Ectodermal cell (in vitro differentiated cells): ENCODE measurements around the gene MFRP. TPM values are rescaled to one million over a fixed set of nuclear protein-coding genes. Genes with fewer than 3 reads are reported as not detected.
"Not testable (repeated sequence)": the region's sequence is repeated elsewhere in the genome, so short reads cannot be mapped to it uniquely, and the experiment has no call there.

Experiments used
- H3K27ac ChIP-seq: 2 replicates; pipeline ENCODE4 v1.7.0; 2013; ENCODE audit warnings: mild to moderate bottlenecking, low read depth, low read length; ENCODE audit not compliant: insufficient read depth, poor library complexity, severe bottlenecking
- H3K27me3 ChIP-seq: 2 replicates; pipeline ENCODE4 v1.7.0; 2013; ENCODE audit warnings: mild to moderate bottlenecking, low read length; ENCODE audit not compliant: insufficient read depth, control insufficient read depth, poor library complexity, severe bottlenecking
- H3K36me3 ChIP-seq: one replicate; pipeline ENCODE4 v1.7.0; 2013; ENCODE audit warnings: low read length; ENCODE audit not compliant: control insufficient read depth, insufficient read depth
- H3K4me1 ChIP-seq: one replicate; pipeline ENCODE4 v1.7.0; 2013; ENCODE audit warnings: low read length; ENCODE audit not compliant: control insufficient read depth, insufficient read depth
- H3K4me3 ChIP-seq: 2 replicates; pipeline ENCODE4 v1.7.0; 2013; ENCODE audit warnings: low read depth, low read length, control low read depth; ENCODE audit not compliant: insufficient read depth
- H3K9me3 ChIP-seq: 2 replicates; pipeline ENCODE4 v1.7.0; 2013; ENCODE audit warnings: mild to moderate bottlenecking, low read length, moderate library complexity; ENCODE audit not compliant: control insufficient read depth
- WGBS, 2 experiments: methylation state at CpG; one replicate each; pipeline ENCODE4 v1.1.7; 2013; ENCODE audit warnings: missing lambda C conversion rate in 2 of 2; 5-methylcytosine and 5-hydroxymethylcytosine counted together
- polyA plus RNA-seq, 4 experiments: library from polyadenylated mRNA; stranded (reverse); fragments of 50-300 nt; gene quantifications; one replicate each; pipeline ENCODE4 v1.2.3, GENCODE V29; 2013

The MFRP gene
- polyA plus RNA-seq (2013, experiment 1 of 4): not detected
- 0.05 TPM for polyA plus RNA-seq (2013, experiment 2 of 4)
- not detected for polyA plus RNA-seq (2013, experiment 3 of 4)
- not detected for polyA plus RNA-seq (2013, experiment 4 of 4)

DNA sequence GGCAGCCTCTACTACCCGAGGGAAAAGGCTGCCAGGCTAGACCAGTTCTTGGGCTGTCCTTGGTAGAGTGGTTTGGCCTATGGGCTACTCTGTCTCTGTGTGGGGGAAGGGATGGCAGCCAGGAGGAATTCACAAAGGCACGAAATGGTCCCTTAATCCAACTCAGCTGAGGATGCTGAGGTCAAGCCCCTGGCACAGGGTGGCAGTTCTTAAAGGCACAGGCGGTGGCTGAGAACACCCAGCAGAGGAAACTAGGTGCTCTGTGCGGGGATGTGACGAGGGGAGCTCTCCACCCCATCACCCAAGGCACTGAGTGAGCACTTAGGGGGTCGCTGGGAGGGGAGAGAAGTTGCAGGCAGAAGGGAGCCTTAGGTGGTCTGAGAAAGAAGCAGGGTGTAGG, at the start of gene MFRP:
Gene MFRP, minus strand, starts transcription at position 101 of the 400 bp plus-strand sequence. CDS start 192 bp downstream, outside the sequence.
- Histone ChIP-seq H3K27ac (no peak within 1 kb of the TSS), H3K4me1 (peaks cover 8% of the 10 kb centered on the region), H3K9me3 (no peaks in the 10 kb centered on the region), H3K36me3 (no peaks in the 10 kb centered on the region), H3K4me3 (no peak within 1 kb of the TSS), H3K27me3 (peaks cover 10% of the 10 kb centered on the region)
- 76 to 78% methylated on average over 6 of the region's 6 CpGs for WGBS, 2 experiments

- WGBS, 2 experiments: 92 to 95% methylated on average over 7 of the region's 7 CpGs
- Histone ChIP-seq H3K9me3 (no peaks in the 10 kb centered on the region), H3K36me3 (no peaks in the 10 kb centered on the region), H3K4me3 (no peak overlapping the region), H3K27ac (no peak overlapping the region), H3K4me1 (no peaks in the 10 kb centered on the region), H3K27me3 (no peaks in the 10 kb centered on the region)
Measured at GRCh38 chr11:119391275-119391674, 44.8 kb upstream of the MFRP start.

DNA sequence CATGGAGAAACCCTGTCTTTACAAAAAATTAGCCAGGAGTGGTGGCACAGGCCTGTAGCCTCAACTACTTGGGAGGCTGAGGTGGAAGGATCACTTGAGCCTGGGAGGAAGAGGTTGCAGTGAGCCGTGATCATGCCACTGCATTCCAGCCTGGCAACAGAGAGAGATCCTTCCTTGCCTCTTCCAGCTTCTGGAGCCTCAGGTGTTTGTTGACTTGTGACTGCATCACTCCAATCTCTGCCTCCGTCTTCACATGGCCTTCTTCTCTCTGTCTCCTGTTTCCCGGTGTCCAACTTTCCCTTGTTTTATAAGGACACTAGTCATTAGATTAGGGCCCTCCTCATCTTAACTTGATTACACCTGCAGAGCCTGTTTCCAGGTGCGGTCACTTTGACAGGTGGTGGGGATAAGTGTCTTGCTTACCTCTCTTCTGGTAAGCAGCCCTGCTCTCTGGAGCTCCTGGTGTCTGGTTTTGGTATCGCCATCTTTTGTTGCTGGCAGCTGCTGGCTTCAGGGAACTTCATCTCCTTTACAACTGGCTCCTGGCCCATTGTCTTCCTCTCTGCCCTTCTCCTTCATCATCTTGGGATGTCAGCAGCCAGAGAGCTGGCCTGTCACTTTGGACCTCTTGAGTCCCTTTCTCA, 43.2 kb upstream of the MFRP start:
- Histone ChIP-seq H3K27me3 (no peaks in the 10 kb centered on the region), H3K4me1 (no peaks in the 10 kb centered on the region), H3K36me3 (no peaks in the 10 kb centered on the region), H3K9me3 (no peaks in the 10 kb centered on the region), H3K4me3 (no peak overlapping the region), H3K27ac (no peak overlapping the region)
- 72 to 79% methylated on average over 5 of the region's 5 CpGs for WGBS, 2 experiments

DNA sequence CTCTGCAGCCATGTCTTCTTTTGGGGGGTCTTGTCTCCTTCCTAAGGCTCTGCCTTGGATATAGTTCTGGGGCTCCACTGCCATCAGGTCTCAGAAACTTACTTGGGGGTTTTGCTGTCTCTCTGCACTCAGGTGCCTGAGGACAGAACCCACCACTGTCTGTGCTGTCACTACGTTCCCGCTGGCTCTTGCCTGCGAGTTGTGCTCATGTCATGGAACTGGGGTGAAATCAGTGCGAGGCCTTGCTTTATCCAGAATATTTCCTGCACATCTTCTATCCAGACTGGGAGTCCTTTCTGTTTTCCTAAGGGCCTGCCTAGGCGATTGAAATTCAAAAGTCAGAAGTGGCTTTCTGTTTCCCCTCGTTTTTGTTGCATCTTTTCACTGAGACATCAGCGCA, 41.6 kb upstream of the MFRP start:
- H3K4me3 ChIP-seq: no peak overlapping the region
- no peaks in the 10 kb centered on the region for H3K36me3 ChIP-seq
- H3K4me1 ChIP-seq: no peaks in the 10 kb centered on the region
- no peaks in the 10 kb centered on the region for H3K27me3 ChIP-seq
- no peak overlapping the region for H3K27ac ChIP-seq
- H3K9me3 ChIP-seq: no peaks in the 10 kb centered on the region
- WGBS, 2 experiments: 86 to 91% methylated on average over 7 of the region's 7 CpGs

DNA sequence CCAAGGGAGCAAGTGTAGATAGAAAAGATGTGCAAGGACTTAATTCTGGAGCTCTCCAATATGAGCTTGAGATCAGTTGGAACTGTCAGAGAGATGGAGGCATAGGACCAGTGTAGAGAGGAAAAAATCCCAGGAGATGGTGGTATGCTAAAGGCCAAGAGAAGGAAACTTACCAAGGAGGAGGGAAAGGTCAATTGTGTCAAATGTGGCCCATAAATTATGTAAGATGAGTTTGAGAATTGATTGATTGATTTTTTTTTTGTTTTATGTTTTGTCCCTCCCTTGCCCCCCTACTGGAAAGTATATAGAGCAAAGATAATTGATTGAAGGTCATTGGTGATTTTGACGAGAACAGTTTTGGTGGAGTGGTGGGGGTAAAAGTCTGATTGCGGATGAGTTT, 37.8 kb upstream of the MFRP start:
- no peaks in the 10 kb centered on the region for H3K9me3 ChIP-seq
- H3K27ac ChIP-seq: no peak overlapping the region
- peaks cover 9% of the 10 kb centered on the region for H3K4me1 ChIP-seq
- H3K4me3 ChIP-seq: no peak overlapping the region
- WGBS, 2 experiments: 86 to 92% methylated on average over 2 of the region's 2 CpGs
- H3K27me3 ChIP-seq: peaks cover 5% of the 10 kb centered on the region
- H3K36me3 ChIP-seq: no peaks in the 10 kb centered on the region

DNA sequence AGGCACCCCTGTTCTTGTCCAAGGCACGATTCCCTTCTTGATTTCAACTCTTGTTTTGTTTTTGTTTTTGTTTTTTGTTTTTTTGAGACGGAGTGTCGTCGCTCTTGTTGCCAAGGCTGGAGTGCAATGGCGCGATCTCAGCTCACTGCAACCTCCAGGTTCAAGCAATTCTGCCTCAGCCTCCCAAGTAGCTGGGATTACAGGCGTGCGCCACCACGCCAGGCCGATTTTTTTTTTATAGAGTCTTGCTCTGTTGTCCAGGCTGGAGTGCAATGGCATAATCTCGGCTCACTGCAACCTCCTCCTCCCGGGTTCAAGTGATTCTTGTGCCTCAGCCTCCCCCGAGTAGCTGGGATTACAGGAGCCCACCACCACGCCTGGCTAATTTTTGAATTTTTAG, 36.0 kb upstream of the MFRP start:
- not testable (repeated sequence) for H3K27me3 ChIP-seq, H3K36me3 ChIP-seq, H3K9me3 ChIP-seq, H3K4me3 ChIP-seq, H3K27ac ChIP-seq
- WGBS, 2 experiments: 90 to 91% methylated on average over 14 of the region's 14 CpGs
- H3K4me1 ChIP-seq: peaks cover 27% of the 10 kb centered on the region

- H3K27me3 ChIP-seq: peaks cover 5% of the 10 kb centered on the region
- H3K9me3 ChIP-seq: no peaks in the 10 kb centered on the region
- H3K27ac ChIP-seq: no peak overlapping the region
- peaks cover 31% of the 10 kb centered on the region for H3K4me1 ChIP-seq
- peak overlapping the region; percentile 52 for H3K4me3 ChIP-seq
- 27 to 31% methylated on average over 9 of the region's 9 CpGs for WGBS, 2 experiments
- no peaks in the 10 kb centered on the region for H3K36me3 ChIP-seq
Measured at GRCh38 chr11:119382101-119382500, 35.6 kb upstream of the MFRP start.

DNA sequence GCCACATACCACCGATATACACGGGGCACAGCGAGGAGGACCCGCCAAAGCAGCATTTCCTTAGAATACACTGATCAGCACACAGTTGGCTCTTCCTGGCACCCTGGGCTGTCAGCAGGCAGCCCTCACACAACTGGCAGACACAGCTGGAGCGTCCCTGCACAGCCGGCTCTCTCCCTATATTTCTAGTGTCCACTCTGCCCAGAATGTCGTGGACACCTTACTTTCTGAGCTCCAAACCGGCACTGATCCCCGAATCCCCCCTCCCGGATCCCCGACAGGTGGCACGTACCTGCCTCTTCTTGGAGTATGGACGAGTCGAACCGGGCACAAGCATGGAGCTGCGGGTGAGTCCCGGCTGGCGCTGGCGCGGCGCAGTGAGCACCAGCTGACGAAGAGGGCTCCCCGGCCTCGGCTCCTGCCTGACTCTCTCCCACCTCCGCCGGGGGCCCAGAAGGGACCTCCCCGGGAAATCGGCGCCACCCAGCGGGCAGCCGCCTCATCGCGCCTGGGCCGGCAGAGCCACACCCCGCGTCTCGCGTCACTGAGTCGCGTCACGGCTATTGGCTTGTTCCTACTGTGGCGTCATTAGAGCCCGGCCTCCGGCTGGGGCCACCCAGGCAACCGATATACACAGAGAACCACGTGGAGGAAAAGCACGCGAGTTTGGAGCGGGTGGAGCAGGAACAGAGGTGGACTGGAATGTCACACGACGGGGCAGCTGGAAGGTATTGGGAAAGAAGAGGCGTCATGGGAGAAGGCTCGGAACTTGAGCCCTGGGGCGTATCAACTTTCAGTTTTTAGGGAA, 34.9 kb upstream of the MFRP start, which contains the start of gene USP2:
Gene USP2, minus strand, starts transcription at position 510 of the 808 bp plus-strand sequence. CDS start 8,210 bp downstream, outside the sequence.
- Histone ChIP-seq H3K36me3 (no peaks in the 10 kb centered on the region), H3K4me3 (peak within 1 kb of the TSS; percentile 52), H3K9me3 (no peaks in the 10 kb centered on the region), H3K27me3 (peaks cover 5% of the 10 kb centered on the region), H3K27ac (no peak within 1 kb of the TSS), H3K4me1 (peaks cover 37% of the 10 kb centered on the region)
- WGBS, 2 experiments: 0% methylated on average over 54 of the region's 54 CpGs

- peaks cover 43% of the 10 kb centered on the region for H3K4me1 ChIP-seq
- no peaks in the 10 kb centered on the region for H3K9me3 ChIP-seq
- no peaks in the 10 kb centered on the region for H3K36me3 ChIP-seq
- H3K4me3 ChIP-seq: peak overlapping the region; percentile 52
- peaks cover 5% of the 10 kb centered on the region for H3K27me3 ChIP-seq
- H3K27ac ChIP-seq: no peak overlapping the region
- 2 to 4% methylated on average over 8 to 10 of the region's 10 CpGs for WGBS, 2 experiments
Measured at GRCh38 chr11:119380827-119381180, 34.3 kb upstream of the MFRP start.

DNA sequence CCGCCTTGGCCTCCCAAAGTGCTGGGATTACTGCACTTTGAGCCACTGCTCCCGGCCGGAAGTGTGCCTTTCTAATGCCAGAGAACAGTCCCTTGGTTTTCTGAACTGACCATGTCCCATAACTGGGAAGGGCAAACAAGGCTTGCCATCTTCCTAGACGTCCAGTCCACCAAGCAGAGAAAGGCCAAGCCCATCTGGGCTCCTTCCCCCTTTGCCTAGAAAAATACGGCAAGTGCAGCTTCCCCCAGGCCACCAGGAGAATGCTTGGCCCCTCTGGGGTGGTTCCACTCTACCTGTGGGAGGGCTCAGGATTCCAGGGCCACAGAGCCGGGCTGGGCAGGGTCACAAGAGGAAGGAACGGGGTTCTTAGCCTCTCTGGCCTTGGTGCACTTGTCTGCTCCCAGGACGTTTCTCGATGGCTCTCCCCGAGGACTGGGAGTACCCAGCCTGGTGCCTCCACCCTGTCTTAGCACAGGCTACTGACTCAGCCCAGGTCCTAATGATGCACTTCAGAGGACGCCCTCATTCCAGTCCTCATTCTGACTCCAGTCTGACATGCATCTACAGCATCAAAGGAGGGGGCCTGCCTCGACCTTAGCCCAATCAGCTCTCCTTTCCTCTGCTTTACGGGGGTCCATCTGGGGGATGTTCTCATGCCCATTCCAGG, 33.8 kb upstream of the MFRP start:
- H3K4me3 ChIP-seq: peak overlapping the region; percentile 52
- 75 to 77% methylated on average over 13 of the region's 13 CpGs for WGBS, 2 experiments
- no peaks in the 10 kb centered on the region for H3K36me3 ChIP-seq
- peaks cover 48% of the 10 kb centered on the region for H3K4me1 ChIP-seq
- no peaks in the 10 kb centered on the region for H3K9me3 ChIP-seq
- peaks cover 5% of the 10 kb centered on the region for H3K27me3 ChIP-seq
- H3K27ac ChIP-seq: no peak overlapping the region
